Gastrocnemius medialis (tissue), 4 donors: ENCODE data around the gene ACLY. TPM values are rescaled to one million over a fixed set of nuclear protein-coding genes. Genes with fewer than 3 reads are reported as not detected.

Source experiments
- ATAC-seq, 2 donors: fragments of 150-250 bp; one replicate each; pipeline ENCODE4 v1.9.1; 2016
- DNase-seq, 2 donors: peaks; one replicate each; pipeline ENCODE4 v3.0.0-alpha.2; 2019
- H3K27ac ChIP-seq, 4 donors: fragments of 200-600 bp; sonication (generic); 1 replicate in 1 of 4; 2 replicates in 3 of 4; pipeline ENCODE4 v1.5.1; 2016 to 2018; ENCODE audit warnings: mild to moderate bottlenecking in 2 of 4, moderate library complexity in 1 of 4
- H3K27me3 ChIP-seq, 3 donors: fragments of 200-600 bp; sonication (generic) in 2 of 3; 1 replicate in 1 of 3; 2 replicates in 2 of 3; pipeline versions ENCODE4 v1.5.1 to v1.6.0; 2016 to 2019; ENCODE audit warnings: mild to moderate bottlenecking in 1 of 3, moderate library complexity in 1 of 3
- H3K36me3 ChIP-seq, 2 donors: fragments of 200-600 bp; sonication (generic) in 1 of 2; one replicate each; pipeline ENCODE4 v1.5.1; 2017 to 2018
- H3K4me1 ChIP-seq, 2 donors: fragments of 200-600 bp; sonication (generic) in 1 of 2; one replicate each; pipeline ENCODE4 v1.5.1; 2016 to 2017; ENCODE audit warnings: mild to moderate bottlenecking in 2 of 2
- H3K4me3 ChIP-seq, 4 donors: fragments of 200-600 bp; sonication (generic) in 3 of 4; 1 replicate in 1 of 4; 2 replicates in 3 of 4; pipeline ENCODE4 v1.5.1; 2016 to 2019; ENCODE audit warnings: mild to moderate bottlenecking in 2 of 4
- H3K9me3 ChIP-seq, 3 donors: fragments of 200-600 bp; sonication (generic) in 2 of 3; 1 replicate in 1 of 3; 2 replicates in 2 of 3; pipeline ENCODE4 v1.5.1; 2016 to 2019
- POLR2A ChIP-seq, 2 donors: fragments of 450-650 bp; IDR thresholded peaks; one replicate each; pipeline ENCODE4 v1.6.1; 2017; ENCODE audit warnings: antibody characterized with exemption in 2 of 2, mild to moderate bottlenecking in 2 of 2, moderate library complexity in 2 of 2
- in situ Hi-C, 4 donors: fragments of 200-750 bp; cut with MboI; loops; one replicate each; pipeline versions ENCODE4 v1.15.0 to v1.8.0; 2017; ENCODE audit warnings: low sequenced_read_pairs in 4 of 4
- intact Hi-C: fragments of 100-400 bp; cut with DNase I; formaldehyde crosslinking; loops from one replicate; pipeline ENCODE4 v1.15.1; 2023; ENCODE audit warnings: low total_unique reads
- total RNA-seq, 4 donors: library from RNA; depleted of rRNA; stranded (reverse); fragments of >200 nt; gene quantifications; one replicate each; pipeline versions ENCODE4 v1.1.0 to v1.2.3, GENCODE V29; 2016
- TF ChIP-seq, protein P1 (sequence below), 5 experiments: fragments of 450-650 bp in 3 of 5; fragments of 200-600 bp in 2 of 5; sonication (generic) in 2 of 5; IDR thresholded peaks in 4 of 5; conservative IDR thresholded peaks in 1 of 5; 1 replicate in 4 of 5; 2 replicates in 1 of 5; pipeline ENCODE4 v1.5.1; 2016 to 2019; ENCODE audit warnings: antibody characterized with exemption in 5 of 5, mild to moderate bottlenecking in 3 of 5, moderate library complexity in 3 of 5

ACLY gene
- total RNA-seq, 4 donors from 2014 or later = 20.8 to 35.0 (median 30.7) TPM

DNA sequence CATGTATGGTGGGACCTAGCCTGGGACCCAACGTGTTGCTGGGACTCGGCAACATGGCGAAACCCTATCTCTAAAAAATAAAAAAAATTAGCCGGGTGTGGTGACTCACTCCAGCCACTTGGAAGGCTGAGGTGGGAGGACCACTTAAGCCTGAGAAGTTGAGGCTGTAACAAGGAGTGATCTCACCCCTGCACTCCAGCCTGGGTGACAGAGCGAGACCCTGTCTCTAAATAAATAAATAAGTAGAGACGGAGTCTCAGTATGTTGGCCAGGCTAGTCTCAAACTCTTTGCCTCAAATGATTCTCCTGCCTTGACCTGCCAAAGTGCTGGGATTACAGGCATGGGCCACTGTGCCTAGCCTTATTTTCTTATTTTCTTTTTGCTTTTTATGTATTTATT, 37.8 kb upstream of the ACLY start:
- TF ChIP-seq, protein P1, sequence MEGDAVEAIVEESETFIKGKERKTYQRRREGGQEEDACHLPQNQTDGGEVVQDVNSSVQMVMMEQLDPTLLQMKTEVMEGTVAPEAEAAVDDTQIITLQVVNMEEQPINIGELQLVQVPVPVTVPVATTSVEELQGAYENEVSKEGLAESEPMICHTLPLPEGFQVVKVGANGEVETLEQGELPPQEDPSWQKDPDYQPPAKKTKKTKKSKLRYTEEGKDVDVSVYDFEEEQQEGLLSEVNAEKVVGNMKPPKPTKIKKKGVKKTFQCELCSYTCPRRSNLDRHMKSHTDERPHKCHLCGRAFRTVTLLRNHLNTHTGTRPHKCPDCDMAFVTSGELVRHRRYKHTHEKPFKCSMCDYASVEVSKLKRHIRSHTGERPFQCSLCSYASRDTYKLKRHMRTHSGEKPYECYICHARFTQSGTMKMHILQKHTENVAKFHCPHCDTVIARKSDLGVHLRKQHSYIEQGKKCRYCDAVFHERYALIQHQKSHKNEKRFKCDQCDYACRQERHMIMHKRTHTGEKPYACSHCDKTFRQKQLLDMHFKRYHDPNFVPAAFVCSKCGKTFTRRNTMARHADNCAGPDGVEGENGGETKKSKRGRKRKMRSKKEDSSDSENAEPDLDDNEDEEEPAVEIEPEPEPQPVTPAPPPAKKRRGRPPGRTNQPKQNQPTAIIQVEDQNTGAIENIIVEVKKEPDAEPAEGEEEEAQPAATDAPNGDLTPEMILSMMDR (IDR thresholded peaks at IDR 0.05 in 4 of 5, conservative IDR thresholded peaks at IDR 0.05 in 1 of 5) = no peak
- TF ChIP-seq POLR2A (IDR thresholded peaks at IDR 0.05) = no peak
- H3K27ac ChIP-seq = no peak overlapping the region
- H3K9me3 ChIP-seq = no peaks in the 10 kb centered on the region
- no peaks in the 10 kb centered on the region for H3K4me1 ChIP-seq
- no peaks in the 10 kb centered on the region for H3K36me3 ChIP-seq
- no peak overlapping the region for H3K4me3 ChIP-seq
- intact Hi-C loops = no loop called here
- in situ Hi-C loops = no loop called here
- ATAC-seq (no peak), DNase-seq (no peak)
- H3K27me3 ChIP-seq = no peaks in the 10 kb centered on the region

DNA sequence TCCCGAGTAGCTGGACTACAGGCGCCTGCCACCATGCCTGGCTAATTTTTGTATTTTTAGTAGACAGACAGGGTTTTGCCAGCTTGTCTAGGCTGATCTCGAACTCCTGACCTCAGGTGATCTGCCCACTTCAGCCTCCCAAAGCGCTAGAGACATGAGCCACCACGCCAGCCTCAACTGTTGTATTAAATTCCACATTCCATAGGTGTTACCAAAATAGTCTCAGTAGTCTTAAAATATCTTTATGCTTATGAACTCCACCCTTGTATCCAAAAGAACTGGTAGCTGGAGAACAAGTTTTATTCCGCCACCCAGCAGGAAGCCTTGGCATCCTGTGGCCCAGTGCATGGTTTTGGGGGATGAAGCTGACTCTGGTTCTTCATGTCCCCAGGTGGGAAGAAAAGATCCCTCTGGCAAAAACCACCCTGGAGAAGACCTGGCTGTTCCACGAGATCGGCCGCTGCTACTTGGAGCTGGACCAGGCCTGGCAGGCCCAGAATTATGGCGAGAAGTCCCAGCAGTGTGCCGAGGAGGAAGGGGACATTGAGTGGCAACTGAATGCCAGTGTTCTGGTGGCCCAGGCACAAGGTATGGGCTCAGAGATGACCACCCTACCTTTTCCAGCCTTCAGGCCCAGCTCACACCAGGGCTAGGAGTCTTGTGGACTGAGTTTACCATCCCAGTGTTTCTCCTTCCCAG, 30.2 kb upstream of the ACLY start:
- Histone ChIP-seq H3K4me3 (no peak overlapping the region), H3K9me3 (no peaks in the 10 kb centered on the region), H3K36me3 (no peaks in the 10 kb centered on the region), H3K4me1 (peaks cover 0 to 7% of the 10 kb centered on the region in 2 donors), H3K27me3 (no peaks in the 10 kb centered on the region), H3K27ac (peak overlapping the region in 3 of 4 donors; percentile 30 to 57 (median 46))
- no peak for DNase-seq
- ATAC-seq = peak in 1 of 2 donors; percentile 44
- in situ Hi-C loops (no loop called here), intact Hi-C loops (no loop called here)
- TF ChIP-seq POLR2A (IDR thresholded peaks at IDR 0.05) = no peak
- TF ChIP-seq, protein P1 (IDR thresholded peaks at IDR 0.05 in 4 of 5, conservative IDR thresholded peaks at IDR 0.05 in 1 of 5) = no peak

DNA sequence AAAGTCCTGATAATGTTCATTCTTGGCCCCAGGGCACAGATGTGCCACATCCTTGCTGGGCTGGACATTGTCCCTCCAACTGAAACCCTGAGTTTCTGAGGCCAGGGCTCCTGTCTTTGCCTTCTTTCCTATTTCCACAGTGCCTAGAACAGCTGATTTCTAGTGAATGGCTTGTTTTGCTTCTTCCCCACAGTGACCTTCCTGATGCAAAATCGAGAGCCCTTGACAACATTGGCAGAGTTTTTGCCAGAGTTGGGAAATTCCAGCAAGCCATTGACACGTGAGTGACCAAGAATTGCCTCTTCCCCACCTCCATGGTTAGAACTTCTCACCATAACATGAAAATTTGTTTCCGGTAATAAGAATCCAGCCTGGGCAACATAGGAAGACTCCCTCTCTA, 26.2 kb upstream of the ACLY start:
- no peak overlapping the region for H3K27ac ChIP-seq
- H3K4me1 ChIP-seq = peaks cover 0 to 7% of the 10 kb centered on the region in 2 donors
- no peaks in the 10 kb centered on the region for H3K36me3 ChIP-seq
- in situ Hi-C loops (no loop called here), intact Hi-C loops (no loop called here)
- DNase-seq (no peak), ATAC-seq (no peak)
- no peak for TF ChIP-seq POLR2A (IDR thresholded peaks at IDR 0.05)
- TF ChIP-seq, protein P1 (IDR thresholded peaks at IDR 0.05 in 4 of 5, conservative IDR thresholded peaks at IDR 0.05 in 1 of 5) = no peak
- no peak overlapping the region for H3K4me3 ChIP-seq
- no peaks in the 10 kb centered on the region for H3K9me3 ChIP-seq
- H3K27me3 ChIP-seq = no peaks in the 10 kb centered on the region

DNA sequence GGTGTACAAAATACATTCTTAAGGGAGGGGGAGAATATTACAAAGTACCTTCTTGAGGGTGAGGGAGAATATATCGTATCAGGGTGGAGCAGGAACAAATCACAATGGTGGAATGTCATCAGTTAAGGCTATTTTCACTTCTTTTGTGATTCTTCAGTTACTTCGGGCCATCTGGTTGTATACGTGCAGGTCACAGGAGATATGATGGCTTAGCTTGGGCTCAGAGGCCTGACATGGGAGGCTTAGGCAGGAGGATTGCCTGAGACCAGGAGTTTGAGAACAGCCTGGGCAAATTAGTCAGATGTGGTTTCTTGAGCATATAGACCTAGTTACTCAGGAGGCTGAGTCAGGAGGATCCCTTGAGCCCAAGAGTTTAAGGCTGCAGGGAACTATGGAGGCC, 24.7 kb upstream of the ACLY start:
- no peaks in the 10 kb centered on the region for H3K36me3 ChIP-seq
- TF ChIP-seq, protein P1 (IDR thresholded peaks at IDR 0.05 in 4 of 5, conservative IDR thresholded peaks at IDR 0.05 in 1 of 5) = no peak
- TF ChIP-seq POLR2A (IDR thresholded peaks at IDR 0.05) = no peak
- H3K27me3 ChIP-seq = no peaks in the 10 kb centered on the region
- DNase-seq (no peak), ATAC-seq (no peak)
- peaks cover 6 to 7% of the 10 kb centered on the region in 2 donors for H3K4me1 ChIP-seq
- in situ Hi-C loops = no loop called here
- no peak overlapping the region for H3K27ac ChIP-seq
- no peaks in the 10 kb centered on the region for H3K9me3 ChIP-seq
- intact Hi-C loops = no loop called here
- no peak overlapping the region for H3K4me3 ChIP-seq
